Activated naive CD4-positive, alpha-beta T cell treated with Interleukin-2 at 50 U/mL for 16 hours (primary cell): ENCODE data around the gene MDM4.
"Not testable (repeated sequence)": the region's sequence is repeated elsewhere in the genome, so short reads cannot be mapped to it uniquely, and the experiment has no call there.

Experiments
- DNase-seq: peaks from one replicate; pipeline ENCODE4 v3.0.0-alpha.2; 2020

The MDM4 gene

DNA sequence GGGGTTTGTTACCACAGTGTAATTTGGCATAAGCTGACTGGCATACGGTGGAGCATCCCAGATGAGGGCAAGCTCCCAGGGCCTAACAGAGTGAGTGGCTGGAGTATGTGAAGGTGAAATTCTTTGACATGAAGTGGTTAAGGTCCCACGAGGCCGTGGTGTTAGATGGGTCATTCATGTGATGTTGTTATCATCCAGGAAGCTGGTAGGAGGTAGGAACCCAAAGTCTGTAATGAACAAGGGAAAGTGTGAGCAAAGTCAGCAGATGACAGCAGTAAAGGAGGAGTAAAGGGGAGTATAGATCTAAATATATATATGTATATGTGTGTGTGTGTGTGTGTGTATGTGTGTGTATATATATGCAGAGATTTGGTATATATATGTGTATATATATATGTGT is 47.6 kb downstream of the MDM4 start:
- DNase-seq, result no peak

DNA sequence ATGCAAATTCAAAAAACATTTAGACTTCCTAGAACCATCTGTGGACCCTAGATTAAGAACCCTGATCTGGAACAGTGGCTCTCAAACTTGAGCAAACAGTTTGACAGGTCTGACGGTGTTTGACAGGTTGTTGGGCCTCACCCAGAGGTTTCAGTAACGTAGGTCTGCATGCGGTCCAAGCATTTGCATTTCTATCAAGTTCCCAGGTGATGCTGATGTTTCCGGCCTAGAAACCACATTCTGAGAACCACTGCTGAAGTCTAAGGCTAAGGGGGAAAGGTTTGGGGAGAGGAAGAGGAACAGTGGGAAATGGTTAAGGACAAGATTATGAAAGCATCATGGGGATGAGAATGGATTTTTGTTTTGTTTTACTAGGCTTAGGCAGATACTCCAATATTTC is 48.6 kb downstream of the MDM4 start:
- no peak for DNase-seq

DNA sequence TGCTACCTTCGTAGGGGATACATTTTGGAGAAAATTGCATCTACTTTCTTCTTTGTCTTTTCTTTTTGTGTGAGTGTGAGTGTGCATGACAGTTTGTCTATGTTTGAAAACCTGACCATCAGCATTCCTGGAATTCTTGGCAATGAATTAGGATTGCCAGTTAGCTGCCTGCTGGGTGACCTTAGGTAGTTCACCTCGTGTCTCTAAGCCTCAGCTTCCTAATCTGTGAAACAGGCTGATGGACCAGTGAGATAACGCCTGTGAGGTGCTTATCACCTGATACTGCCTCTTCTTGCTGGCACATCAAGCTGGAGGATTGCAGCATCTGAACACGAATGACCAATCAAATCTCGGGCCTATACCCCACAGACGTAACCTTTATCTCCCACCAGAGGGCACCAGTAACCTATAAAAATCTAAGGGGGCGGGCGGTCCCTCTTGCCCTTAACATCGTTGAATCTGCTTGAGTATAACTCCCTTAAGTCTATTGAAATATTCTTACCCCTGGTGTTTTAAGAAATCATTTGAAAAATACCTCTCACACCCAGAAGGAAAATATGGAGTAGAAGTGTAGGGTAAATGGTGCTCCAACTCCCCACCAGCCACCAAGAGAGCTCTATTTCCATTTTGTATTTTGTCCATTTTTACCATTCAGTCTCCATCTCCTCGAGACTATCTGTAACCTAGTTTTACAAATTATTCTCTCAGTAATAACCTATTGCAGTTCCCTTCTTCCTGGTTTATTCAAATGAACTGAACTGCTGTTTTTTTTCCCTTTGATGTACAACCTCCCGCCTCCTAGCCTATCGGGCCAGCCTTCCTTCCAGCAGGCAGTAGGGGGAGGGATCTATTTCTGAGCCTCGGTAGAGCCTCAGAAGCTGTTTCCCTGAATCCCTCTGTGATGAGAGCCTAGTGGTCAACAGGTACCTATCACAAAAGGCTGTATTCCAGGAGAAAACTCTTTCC is 49.7 kb downstream of the MDM4 start:
- peak; percentile 48 for DNase-seq

DNA sequence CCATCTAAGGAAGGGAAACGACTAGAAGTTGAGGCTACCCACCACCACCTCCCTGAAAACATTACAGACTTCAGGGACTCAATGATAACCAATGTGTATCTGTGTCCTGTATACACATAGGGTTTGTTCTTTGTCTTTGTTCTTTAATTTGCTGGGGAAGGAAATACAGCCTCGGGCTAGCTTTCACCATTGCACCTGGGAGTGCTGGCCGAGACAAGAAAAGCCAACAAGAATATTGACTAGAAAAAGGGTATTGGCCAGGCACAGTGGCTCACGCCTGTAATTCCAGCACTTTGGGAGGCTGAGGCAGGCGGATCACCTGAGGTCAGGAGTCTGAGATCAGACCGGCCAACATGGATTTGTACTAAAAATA is 50.4 kb downstream of the MDM4 start:
- DNase-seq, result no peak

DNA sequence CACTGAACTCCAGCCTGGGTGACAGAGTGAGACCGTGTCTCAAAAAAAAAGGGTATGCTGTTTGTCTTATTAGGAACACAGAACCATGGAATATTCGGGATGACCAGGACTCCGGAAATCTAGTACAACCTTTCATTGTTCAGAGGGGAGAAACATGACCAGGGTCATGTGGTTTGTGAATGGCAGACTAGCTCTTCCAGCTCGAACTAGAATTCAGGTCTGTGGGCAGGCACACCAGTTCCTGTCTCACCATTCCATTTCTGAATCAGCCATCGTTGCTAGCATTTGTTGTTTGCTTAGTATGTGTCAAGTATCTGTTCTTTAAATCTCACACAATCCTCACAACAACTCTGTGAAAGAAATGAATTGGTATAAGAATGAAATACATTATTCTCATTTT is 50.9 kb downstream of the MDM4 start:
- DNase-seq, result no peak

DNA sequence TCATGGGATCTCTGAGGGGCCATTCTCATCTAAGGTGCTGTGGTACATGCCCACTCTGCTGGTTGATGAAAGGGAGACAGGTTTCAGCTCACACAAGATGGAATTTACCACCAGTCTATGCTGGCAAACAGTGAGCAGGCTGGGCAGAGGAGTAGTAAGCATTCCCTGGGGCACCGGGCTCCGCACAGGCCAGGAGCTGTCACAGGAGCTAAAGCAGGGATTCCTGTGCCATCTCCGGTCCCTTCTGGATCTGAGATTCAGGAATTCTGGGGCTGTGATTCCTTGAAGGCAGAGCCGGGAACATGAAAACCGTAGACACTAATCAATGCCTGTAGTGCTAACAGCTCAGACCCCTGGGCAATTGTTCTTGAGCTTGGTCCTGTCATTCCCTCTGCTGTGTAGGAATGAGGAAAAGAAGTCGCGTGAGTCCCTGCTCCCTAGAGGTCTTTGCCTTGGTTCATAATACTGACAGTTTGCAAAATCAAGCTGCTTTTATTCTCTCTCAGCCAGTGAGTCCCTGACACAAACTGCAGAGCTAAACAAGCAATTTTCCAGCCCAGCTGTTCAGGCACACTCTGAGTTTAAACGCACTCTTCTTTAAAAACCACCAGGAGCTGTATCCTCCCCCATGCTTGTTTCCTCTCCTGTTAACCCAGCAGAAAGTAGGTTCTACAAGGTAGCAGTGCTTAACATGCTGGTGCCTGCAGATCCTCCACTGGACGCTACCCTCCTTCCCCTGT is 52.5 kb downstream of the MDM4 start:
- DNase-seq, result no peak

DNA sequence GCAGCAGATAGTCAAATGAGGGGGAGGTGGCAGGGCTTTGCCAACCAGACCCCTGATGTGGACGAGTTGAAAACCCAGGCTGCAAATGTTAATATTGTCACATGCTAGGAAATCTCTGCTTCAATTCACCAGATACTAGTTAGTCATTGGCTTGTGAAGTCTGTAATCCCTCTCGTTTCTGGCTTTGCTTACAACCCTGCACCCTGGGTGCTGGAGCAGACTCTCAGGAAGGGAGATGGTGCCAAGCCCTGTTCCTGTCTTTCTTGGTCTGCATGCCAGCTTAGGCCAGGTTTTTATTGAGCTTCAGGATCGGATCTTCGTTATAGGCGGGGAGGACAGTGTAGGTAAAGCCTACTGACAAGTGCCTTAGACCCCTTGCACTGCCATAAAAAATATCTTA is 53.3 kb downstream of the MDM4 start:
- no peak for DNase-seq

DNA sequence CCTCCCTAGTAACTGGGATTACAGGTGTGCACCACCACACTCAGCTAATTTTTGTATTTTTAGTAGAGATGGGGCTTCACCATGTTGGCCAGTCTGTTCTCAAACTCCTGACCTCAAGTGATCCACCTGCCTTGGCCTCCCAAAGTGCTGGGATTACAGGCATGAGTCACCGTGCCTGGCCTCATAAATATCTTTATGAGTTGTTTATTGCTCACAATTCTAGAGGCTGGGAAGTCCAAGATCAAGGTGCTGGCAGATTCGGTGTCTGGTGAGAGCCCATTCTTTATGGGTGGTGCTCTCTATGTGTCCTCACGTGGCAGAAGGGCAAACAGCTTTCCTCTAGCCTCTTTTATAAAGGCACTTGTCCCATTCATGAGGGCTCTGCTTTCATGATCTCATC is 53.8 kb downstream of the MDM4 start:
- not testable (repeated sequence) for DNase-seq

DNA sequence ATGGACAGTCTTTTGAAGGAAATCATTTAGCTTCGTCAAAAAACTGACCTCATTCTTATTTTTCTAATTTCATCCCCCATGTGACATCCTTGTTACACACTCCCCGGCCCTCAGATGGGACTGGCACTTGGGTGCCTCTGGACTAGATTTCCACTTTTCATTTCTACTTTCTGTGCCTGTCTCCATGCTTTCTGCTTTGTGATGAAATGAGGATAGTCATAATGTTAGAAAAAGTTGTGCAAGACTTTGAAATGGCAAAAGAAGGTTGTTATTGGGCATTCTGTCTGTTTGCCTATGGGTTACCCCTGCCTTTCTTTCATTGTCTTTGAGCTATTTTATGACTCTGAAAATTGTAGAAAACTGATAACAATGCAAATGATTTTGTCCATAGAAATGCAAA is 54.9 kb downstream of the MDM4 start:
- no peak for DNase-seq

DNA sequence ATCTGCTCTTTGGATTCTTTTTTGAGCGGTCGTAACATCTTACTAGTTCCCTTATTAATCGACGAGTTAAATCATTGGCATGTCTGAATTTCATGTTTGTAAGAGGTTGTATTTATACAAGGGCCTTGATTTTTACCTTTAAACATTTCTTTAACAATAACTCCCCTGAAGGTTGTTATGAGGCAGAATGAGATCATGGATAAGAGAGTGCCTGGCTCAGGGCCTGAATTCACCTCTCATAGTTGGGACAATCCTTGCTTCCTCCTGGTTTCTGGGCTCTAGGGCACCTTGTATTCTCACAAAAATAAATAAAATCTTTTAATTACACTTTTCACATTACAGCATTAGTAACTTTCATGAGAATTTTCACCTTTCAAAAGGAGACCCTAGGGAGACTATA is 55.4 kb downstream of the MDM4 start:
- DNase-seq, result no peak

DNA sequence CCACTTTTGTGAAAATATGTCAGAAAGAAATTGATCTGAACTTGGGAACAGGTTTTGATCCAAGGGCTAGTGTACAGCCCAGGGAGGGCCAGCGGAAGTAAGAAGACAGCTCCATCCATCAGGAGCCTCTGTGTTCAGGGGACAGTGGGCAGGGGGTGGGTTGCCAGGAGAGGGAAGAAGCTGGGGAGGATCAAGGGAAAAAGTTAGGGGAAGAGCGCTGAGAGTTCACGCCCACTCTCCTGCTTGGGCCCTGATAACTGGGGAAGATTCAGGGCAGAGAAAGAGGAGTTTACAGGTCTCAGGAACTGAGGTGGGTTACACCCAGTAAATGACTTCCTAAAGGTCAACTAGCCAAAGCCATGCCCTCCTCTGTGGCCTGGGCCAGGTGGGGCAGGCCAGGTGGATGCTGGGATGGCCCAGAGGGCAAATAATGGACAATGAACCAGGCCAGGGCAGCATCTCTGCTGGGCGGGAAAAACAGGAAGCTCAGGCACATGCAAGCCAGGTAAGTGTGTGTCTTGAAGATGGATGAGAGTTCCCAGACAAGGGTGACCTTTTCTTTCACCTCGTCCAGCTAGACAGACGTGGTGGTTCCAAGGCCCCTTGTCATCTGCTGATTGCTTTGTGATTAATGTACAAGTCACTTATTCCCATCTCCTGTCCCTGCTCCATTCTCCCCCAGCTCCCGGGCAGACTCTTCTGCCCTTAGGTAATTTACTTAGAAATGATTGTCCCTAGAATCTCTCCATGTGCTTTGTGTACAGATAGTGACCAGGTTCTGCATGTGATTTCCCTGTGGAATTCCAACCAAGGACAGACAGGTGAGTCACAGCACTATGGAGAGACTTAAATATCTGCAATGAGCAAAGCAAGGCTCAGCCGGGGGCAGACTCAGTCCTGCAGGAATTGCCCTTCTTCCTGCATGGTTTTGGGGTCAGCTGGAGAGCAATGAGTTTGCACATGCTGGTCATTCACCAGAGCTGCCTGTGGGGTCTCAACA is 57.0 kb downstream of the MDM4 start:
- DNase-seq, result no peak

DNA sequence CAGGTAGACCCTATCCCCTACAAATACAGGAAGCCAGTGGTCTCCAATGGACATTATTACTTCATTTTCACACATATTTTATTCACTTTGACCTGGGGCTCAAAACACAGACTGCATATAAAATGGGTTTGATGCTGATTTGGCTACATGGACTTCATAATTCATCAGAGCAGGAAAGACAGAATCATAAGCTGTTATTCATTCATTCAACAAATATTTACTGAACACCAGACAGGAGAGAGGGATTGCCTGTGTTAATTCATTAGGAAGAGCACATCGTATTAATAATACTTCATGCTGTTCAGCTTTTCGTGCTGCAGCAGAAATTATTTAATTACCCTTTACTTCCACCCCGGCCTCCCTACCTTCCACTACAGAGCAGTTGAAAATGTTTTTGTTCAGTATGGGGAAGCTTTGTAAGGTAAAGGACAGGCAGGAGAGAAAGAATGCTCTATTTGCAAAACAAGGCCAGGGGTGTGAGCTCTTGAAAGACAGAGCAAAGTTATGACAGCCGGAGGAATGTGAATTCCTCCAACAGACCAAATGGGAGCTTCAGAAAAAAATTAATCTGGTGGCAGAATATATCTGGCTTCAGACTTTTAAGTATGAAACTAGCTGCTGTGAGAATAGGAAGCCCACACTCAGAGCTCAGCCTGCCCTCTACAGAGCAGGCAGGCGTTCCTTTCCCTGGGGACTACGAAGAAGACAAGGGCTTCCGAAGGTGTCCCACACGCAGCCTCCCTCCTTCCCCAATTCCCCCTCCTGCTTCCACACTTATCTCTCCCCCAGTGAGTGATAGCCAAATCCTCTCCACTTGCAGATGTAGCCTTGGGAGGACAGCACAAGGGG is 58.0 kb downstream of the MDM4 start:
- no peak for DNase-seq

DNA sequence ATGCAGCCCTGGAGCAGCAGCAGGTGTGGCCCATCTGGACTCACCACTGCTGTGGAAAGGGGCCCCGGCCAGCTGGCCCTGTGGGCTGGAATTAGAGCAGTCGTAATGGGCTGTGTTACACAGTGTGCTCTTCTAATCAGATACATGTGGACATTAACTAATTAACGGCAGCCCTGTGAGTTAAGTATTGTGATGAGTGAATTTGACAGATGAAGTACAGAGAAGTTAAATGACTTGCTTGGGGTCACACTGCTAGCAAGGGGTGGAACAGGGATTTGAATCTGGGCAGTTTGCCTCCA is 58.6 kb downstream of the MDM4 start:
- DNase-seq, result no peak

DNA sequence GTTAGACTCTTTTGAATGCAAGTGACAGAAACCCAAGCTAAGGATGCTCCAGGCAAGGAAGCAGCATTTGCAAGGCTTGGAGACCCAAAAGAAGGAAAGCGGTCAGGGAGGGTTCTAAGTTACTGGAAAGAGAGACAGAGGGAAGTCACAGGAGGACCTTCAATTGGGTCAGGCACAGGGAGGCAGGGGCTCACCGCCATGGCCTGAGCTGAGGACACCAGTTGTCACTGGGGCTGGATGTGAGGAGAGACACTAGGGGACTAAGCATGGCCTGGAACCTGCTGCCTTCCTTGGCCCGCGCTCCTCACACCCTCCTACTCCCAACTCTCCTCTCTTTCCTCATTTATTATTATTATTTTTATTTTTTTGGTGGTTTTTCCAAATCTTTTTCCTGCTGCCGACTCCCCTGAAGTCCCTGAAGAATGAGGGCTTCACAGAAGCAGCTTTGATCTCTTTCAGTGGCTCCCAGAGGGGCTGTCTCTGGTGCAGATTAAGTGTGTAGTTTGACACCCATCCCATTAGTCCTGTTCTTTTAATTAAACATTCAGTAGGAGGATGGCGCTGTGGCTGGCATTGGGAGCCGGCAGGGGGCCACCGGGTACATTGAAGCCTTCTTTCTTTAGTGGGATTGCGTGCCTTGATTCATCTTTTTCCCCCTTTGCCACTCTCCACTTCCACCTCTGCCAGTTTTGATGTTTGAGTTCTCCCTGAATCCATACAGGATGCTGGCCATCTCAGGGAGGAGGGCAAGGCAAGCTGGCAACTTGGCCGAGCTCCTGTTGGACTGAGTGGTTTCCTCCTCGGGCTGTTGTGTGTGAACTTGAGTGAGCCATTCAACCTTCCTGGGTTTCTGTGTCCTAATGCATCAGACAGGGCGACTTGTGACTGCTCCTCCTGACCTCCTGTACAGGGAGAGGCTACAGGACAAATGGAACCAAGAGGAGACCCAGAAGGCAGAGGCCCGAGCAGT is 59.3 kb downstream of the MDM4 start:
- no peak for DNase-seq

DNA sequence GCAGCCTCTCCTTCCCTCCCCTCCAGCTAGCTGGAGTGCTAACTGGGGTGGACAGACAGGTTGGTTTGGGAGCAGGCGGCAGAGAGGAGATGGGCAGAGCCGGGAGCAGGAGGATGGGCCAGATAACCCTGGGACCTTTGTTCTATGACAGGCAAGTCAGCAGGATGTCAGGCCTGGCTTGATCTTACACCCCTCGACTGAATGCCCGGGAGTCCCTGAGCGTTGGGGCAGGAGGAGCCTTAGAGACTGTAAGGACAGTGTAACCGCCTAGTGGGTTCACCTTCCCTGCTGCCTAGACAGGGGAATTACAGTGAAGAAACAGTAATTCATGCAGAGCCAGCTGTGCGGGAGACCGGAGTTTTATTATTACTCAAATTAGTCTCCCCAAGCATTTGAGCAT is 60.2 kb downstream of the MDM4 start:
- no peak for DNase-seq

DNA sequence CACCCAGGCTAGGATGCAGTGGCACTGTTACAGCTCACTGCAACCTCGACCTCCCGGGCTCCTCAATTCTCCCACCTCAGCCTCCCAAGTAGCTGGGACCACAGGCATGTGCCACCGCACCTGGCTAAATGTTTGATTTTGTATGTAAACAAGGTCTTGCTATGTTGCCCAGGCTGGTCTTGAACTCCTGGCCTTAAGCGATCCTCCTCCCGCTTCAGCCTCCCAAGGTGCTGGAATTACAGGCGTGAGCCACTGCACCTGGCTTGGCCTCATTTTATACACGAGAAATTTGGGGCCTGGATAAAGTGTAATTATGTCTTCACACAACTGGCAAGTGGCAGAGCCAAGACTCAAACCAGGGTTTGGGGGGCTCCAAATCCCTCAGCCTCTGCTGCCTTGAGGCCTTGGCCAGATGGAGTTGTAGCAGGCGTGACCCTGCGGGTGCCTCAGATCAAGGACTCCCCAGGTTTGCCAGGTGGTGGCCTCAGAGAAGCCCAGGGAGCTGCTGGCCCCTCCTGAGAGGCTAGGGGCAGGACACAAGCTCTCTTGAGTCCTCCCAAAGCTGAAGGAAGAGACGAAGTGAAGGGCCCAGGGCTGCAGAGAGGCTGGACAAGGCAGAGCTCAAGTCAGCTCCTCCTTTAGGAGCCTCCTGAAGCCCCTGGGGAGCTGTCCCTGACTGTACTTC is 61.7 kb downstream of the MDM4 start:
- DNase-seq, result no peak

DNA sequence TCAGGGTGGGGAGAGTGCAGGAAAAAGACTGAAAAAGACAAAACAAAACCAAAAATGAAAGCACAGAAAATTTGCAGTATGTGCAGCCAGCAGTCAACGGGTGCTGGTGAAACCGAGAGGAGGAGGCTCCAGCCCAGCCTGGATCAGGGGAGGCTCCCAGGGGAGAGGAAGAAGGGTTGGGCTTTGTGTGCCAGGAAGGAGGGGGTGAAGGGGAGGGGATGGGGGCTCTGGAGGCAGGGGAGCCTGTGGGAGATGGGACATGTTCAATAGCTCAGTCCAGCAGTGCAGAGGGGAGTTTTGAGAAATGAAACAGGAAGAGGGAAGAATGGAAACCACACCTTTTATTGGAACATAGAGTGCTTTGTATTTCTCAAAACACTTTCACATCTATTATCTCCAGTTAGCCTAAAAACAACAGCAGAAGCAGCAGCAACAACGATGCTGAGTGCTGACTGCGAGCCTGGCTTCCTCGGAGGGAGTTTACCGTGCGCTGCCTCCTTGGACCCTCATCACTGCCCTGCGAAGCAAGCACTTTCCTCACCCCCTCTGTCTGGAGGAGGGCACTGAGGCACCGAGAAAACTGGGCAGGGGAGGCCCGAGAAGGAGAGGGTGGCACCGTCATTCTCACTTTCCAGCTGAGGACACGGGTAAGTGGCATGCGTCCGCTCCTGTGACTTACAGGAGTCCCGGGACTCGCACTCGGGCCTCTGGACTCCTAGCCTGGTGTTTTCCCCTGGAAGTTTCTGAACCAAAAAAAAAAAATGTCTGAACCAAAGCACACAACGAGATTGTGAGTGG is 62.9 kb downstream of the MDM4 start:
- DNase-seq, result peak; percentile 42

DNA sequence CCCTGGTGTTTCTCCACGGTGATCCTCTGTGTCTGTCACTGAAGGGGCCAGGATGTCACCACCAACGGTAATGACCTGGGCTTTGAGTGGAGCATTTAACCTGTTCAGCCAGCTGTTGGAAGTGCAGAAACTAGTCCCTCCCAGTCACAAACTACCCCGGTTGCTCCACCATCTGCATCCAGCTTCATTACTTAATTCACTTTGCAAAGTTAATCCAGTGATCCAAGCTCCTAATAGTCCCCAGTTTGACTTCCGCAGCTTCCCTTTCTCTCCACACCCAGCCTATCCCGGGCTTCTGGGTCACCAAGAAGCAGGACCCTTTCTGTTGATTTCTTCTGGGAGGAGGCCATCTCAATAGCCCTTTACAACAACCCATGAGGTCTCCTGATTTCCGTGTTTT is 63.5 kb downstream of the MDM4 start:
- no peak for DNase-seq

DNA sequence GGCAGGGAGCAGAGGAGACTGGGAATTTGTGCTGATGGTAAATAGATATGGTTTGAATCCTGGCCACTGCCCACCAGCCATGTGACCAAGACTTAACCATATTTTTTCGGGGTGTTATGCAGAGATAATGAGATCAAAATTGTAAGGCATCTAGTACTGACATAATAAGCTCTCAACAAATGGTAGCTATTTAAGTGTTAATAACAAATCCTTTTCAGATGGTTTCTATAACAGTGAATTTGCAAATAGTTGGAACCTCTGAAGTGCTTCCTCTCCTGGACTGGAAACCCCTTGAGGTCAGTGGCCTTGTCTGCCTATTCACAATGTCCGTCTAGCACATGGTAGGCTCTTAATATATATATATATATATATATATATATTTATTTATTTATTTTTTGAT is 64.7 kb downstream of the MDM4 start:
- DNase-seq, result no peak

DNA sequence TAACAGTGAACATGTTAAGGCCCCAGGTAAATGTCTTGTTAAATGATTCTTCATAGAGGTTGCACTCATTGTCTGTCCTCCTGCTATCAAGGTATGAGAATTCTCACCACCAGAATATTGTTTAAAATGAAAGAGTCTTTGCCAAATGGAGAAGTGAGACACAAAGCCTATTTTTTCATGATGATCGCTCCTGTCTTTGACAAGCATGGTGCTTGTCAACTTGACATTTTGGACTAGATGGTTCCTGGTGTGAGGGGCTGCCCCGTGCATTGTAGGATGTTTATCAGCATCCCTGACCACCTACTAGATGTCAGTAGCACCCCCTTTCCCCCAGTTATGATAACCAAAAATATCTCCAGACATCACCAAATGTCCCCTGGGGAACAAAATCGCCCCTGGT is 65.6 kb downstream of the MDM4 start:
- no peak for DNase-seq
